OCI-LY3 (cell line): ENCODE results near the gene GIMD1.

Experiments
- EZH2phosphoT487 ChIP-seq: fragments of 200-600 bp; shearing (Covaris generic); IDR thresholded peaks from 2 replicates; pipeline ENCODE4 v1.6.1; 2018; ENCODE audit warnings: antibody characterized with exemption, mixed run types, low read depth
- TF ChIP-seq, protein P1 (sequence below): fragments of 200-600, 300-600 bp; sonication (generic); IDR thresholded peaks from 2 replicates; pipeline ENCODE4 v1.5.1; 2014; ENCODE audit warnings: antibody characterized with exemption, low read length, low read depth

DNA sequence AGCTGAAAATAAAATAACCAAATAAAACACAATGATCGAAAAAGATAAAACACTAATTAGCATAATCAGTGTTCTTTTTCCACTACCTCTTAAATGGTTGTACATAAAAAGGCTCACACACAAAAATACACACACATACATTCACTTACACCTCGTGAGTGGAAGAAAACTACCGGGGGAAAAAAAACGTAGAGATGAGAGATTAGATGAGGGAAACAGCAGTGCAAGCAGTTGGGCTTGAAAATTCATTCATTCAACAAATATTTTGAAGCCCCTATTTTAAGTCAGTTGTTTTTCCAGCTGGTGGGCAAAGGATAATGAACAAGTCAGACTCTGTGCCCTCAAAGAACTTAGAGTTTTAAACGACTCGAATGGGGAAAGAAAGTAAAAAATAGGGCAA is 53.6 kb downstream of the GIMD1 start:
- TF ChIP-seq, protein P1, sequence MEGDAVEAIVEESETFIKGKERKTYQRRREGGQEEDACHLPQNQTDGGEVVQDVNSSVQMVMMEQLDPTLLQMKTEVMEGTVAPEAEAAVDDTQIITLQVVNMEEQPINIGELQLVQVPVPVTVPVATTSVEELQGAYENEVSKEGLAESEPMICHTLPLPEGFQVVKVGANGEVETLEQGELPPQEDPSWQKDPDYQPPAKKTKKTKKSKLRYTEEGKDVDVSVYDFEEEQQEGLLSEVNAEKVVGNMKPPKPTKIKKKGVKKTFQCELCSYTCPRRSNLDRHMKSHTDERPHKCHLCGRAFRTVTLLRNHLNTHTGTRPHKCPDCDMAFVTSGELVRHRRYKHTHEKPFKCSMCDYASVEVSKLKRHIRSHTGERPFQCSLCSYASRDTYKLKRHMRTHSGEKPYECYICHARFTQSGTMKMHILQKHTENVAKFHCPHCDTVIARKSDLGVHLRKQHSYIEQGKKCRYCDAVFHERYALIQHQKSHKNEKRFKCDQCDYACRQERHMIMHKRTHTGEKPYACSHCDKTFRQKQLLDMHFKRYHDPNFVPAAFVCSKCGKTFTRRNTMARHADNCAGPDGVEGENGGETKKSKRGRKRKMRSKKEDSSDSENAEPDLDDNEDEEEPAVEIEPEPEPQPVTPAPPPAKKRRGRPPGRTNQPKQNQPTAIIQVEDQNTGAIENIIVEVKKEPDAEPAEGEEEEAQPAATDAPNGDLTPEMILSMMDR: no peak
- TF ChIP-seq EZH2phosphoT487: no peak
